Superior temporal gyrus (tissue), 1 donor: ENCODE data around the gene MSMO1.

Source experiments
- DNase-seq: peaks from one replicate; pipeline ENCODE4 v3.0.0-alpha.2; 2016; ENCODE audit errors: extremely low spot score

The MSMO1 gene

GRCh38 chr4:165360985-165361670 is 33.7 kb downstream of the MSMO1 start:
- DNase-seq: peak; percentile 15

- no peak for DNase-seq
Measured at GRCh38 chr4:165361810-165362209, 34.3 kb downstream of the MSMO1 start.

DNA sequence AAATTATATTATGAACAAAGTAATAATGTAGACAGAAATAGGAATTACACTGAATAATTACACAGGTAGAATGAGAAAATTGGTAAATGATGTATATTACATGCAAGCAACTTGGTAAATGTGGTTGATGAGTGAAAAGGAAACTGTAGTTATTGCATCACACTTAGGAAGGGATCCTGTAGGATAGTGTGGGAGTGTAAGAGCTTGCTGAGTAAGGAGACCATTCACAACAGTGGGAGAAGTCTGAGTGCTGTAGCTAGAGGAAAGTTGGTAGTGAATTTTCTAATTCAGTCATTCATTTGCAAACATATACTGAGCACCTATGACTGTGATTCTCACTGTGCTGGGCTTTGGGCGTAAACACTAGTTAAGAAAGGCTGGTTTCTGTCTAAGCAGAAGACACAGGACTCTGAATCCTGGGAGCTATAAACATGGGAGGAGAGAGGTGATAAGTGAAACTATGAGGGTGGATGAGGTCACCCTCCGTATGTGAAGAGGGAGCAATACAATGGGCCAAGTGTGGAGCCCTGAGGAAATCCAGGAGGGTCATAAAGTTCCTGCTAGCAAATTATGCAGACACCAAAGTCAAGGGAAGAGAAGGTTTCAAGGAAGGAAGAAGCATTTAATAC is 37.1 kb downstream of the MSMO1 start:
- no peak for DNase-seq

GRCh38 chr4:165367040-165367439 is 39.6 kb downstream of the MSMO1 start:
- DNase-seq: no peak

DNA sequence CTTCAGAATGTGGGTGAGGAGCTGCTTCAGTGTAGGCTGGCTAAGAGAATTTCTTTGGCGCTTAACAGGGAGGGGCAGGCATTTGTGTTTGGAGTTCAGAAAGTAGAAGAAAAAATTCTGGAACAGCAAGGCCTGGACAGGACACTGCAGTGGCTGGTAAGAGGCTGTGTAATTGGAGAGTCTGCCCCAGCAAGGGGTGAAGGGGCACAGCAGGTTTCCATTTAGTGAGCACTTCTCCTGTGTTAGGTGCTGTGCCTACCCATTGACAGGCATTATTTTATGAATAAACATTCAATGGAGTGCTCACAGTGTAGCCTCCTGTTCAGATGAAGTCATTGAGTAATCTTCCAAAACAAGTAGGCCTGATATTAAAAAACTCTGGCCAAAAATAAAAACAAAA is 40.6 kb downstream of the MSMO1 start:
- DNase-seq: no peak

DNA sequence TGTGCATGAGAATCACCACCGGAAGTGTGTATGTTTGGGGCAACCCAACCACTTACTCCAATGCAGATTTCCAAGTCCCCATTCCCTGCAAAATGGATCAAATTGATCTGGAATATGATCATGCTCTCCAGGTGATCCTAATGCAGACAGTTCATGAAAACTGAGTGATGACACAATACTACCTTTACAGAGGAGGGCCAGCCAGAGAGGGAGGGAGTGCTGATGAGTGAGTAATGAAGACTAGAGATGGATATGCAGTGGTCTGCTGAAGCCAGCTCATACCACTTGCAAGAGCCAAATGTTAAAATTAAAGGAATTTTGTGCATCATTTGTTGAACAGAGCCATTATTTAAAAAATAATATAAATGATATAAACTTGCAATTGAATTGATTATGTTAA is 41.1 kb downstream of the MSMO1 start:
- no peak for DNase-seq

- DNase-seq: no peak
Measured at GRCh38 chr4:165369522-165369921, 42.1 kb downstream of the MSMO1 start.

GRCh38 chr4:165370530-165370929 is 43.1 kb downstream of the MSMO1 start:
- no peak for DNase-seq

DNA sequence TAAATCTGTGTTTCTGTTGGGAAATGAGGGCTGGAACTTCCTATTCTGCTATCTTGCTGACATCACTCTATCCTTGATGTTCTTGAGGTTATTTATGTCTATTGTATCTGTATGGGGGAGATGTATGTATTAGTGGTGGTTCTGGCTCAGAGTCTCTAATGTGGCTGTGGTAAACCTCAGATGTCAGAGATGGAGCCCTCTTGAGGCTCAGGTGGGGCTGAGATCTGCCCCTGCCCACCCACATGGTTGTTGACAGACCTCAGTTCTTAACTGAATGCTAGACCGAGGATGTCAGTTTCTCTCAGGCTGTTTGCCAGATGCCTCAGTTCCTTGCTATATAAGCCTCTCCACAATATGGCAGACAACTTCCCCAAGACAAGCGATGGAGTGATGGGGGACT is 48.0 kb downstream of the MSMO1 start:
- no peak for DNase-seq

GRCh38 chr4:165378398-165378744 is 50.9 kb downstream of the MSMO1 start:
- peak; percentile 60 for DNase-seq

DNA sequence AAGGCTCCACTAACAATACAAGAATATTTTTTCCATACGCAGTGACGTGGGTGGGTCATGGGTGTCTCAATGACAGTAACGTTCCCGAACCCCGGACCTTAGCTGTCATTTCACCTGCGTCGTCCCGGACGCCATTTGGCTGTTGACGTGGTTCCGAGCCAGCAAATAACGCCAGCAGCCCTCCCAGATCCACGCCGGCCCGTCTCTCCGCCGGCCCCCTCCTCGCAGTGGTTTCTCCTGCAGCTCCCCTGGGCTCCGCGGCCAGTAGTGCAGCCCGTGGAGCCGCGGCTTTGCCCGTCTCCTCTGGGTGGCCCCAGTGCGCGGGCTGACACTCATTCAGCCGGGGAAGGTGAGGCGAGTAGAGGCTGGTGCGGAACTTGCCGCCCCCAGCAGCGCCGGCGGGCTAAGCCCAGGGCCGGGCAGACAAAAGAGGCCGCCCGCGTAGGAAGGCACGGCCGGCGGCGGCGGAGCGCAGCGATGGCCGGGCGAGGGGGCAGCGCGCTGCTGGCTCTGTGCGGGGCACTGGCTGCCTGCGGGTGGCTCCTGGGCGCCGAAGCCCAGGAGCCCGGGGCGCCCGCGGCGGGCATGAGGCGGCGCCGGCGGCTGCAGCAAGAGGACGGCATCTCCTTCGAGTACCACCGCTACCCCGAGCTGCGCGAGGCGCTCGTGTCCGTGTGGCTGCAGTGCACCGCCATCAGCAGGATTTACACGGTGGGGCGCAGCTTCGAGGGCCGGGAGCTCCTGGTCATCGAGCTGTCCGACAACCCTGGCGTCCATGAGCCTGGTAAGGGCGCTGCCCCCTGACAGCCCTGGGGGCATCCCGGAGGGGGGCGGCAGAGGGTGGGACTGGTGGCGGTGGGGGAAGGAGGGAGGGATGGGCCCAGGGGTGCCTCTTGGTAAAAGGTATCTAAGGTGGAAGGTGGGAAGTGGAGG is 51.5 kb downstream of the MSMO1 start, which contains the start of gene CPE:
Gene CPE, plus strand, starts transcription at position 264 of the 933 bp plus-strand sequence. Its CDS starts 214 bp downstream, at position 478.
- DNase-seq: peak; percentile 77

GRCh38 chr4:165379678-165380064 is 52.2 kb downstream of the MSMO1 start:
- no peak for DNase-seq

GRCh38 chr4:165380805-165381204 is 53.3 kb downstream of the MSMO1 start:
- no peak for DNase-seq

DNA sequence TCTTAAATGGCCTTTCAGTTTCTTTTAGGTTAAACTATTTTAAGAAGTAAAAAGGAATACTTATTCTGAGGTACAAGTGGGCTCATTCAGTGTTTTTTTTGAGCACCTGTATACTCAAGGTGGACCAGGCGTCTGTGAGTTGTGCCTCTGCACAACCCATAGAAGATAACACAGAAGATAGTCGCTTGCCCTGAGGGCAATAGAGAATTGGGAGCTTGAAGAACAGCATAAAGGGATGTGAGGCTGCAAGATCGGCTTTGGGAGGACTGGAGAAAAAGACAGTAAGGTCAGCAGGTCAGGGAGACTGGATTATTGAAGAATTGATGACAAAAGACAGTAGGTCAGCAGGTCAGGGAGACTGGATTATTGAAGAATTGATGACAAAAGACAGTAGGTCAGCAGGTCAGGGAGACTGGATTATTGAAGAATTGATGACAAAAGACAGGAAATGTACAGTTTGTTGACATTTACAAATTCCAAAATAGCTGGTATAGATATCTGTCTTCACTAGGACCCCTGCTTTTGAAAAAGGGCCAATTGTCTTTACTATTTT is 54.4 kb downstream of the MSMO1 start:
- no peak for DNase-seq

- DNase-seq: no peak
Measured at GRCh38 chr4:165382640-165383039, 55.2 kb downstream of the MSMO1 start.

GRCh38 chr4:165383591-165384073 is 56.2 kb downstream of the MSMO1 start:
- no peak for DNase-seq

- DNase-seq: no peak
Measured at GRCh38 chr4:165384186-165384585, 56.7 kb downstream of the MSMO1 start.

DNA sequence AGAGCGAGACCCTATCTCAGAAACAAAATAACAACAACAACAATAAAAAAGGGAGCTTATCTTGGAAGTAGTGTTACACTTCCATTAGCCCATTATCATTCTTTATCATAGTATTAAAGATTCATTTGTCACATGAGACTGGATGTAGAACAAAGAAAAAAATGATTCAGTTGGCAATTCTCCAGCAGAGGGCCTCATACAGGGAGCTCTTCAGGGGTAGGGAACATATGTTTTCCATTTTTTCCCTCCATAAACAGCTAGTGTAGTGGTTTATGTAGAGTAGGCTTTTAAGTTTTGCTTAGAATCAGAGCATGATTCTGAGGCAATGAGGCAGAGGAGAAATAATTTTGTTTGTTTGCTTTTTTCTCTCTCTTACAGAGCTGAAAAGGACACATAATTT is 57.1 kb downstream of the MSMO1 start:
- no peak for DNase-seq

- DNase-seq: no peak
Measured at GRCh38 chr4:165385126-165385525, 57.7 kb downstream of the MSMO1 start.

DNA sequence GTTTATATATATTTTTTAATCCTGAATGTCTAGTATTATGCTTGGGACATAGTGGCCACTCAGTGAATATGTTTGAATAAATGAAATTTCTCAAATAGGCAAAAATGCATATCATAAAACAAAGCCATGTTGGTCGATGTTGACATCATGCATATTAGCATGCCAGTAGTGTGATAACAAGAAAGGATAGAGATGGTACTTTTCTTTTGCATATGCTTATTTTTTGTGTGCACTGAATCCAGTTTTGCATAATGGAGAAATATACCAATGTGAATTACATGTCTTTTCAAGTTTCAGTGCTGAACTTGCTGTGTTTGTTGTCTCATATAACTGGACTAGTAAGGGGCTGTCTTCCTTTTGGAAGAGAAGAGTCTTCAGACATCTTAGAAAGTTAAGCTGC is 58.9 kb downstream of the MSMO1 start:
- DNase-seq: no peak

GRCh38 chr4:165388756-165389155 is 61.3 kb downstream of the MSMO1 start:
- DNase-seq: no peak
